22Rv1 (cell line): ENCODE results near the gene NIPA2.

Source experiments
- H3K27ac ChIP-seq: fragments of 450-650 bp; 2 replicates; pipeline ENCODE4 v1.5.1; 2017
- ZFX ChIP-seq: fragments of 450-650 bp; IDR thresholded peaks from 2 replicates; pipeline ENCODE4 v1.6.1; 2017; ENCODE audit warnings: antibody characterized with exemption, borderline replicate concordance
- TF ChIP-seq, protein P1 (sequence below): fragments of 450-650 bp; IDR thresholded peaks from 2 replicates; pipeline ENCODE4 v1.5.1; 2017; ENCODE audit warnings: mild to moderate bottlenecking

Gene NIPA2

GRCh38 chr15:22855791-22856190 is 17.3 kb downstream of the NIPA2 start:
- no peak for TF ChIP-seq ZFX
- TF ChIP-seq, protein P1, sequence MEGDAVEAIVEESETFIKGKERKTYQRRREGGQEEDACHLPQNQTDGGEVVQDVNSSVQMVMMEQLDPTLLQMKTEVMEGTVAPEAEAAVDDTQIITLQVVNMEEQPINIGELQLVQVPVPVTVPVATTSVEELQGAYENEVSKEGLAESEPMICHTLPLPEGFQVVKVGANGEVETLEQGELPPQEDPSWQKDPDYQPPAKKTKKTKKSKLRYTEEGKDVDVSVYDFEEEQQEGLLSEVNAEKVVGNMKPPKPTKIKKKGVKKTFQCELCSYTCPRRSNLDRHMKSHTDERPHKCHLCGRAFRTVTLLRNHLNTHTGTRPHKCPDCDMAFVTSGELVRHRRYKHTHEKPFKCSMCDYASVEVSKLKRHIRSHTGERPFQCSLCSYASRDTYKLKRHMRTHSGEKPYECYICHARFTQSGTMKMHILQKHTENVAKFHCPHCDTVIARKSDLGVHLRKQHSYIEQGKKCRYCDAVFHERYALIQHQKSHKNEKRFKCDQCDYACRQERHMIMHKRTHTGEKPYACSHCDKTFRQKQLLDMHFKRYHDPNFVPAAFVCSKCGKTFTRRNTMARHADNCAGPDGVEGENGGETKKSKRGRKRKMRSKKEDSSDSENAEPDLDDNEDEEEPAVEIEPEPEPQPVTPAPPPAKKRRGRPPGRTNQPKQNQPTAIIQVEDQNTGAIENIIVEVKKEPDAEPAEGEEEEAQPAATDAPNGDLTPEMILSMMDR: no peak
- H3K27ac ChIP-seq: peak overlapping the region; percentile 11; the same call in 1 of the 2 replicates

DNA sequence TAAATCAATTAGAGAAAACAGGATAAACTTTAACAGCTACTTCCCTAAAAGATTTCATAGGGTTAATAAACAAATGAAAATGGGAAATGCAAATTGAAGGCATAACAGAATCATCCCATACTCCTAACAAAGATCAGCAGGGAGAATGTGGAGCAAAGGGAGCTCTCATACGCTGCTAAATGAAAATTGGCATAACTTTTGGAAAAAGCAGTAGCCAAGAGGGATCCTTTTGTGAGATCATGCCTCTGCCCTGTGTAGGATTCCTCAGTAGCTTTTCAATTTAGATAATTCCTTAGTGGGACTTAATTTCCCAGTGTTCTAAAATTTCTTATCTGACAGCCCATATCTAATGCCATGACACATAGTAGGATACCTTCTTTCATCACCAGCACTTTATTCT is 18.2 kb downstream of the NIPA2 start:
- TF ChIP-seq, protein P1: no peak
- TF ChIP-seq ZFX: no peak
- no peak overlapping the region for H3K27ac ChIP-seq

GRCh38 chr15:22861161-22861560 is 22.7 kb downstream of the NIPA2 start:
- TF ChIP-seq ZFX: no peak
- peak overlapping the region; percentile 88 for H3K27ac ChIP-seq

- no peak for TF ChIP-seq ZFX
- TF ChIP-seq, protein P1: no peak
- no peak overlapping the region; the same call in 1 of the 2 replicates for H3K27ac ChIP-seq
Measured at GRCh38 chr15:22863356-22863755, 24.9 kb downstream of the NIPA2 start.

GRCh38 chr15:22866079-22866478 is 27.6 kb downstream of the NIPA2 start:
- no peak overlapping the region for H3K27ac ChIP-seq

DNA sequence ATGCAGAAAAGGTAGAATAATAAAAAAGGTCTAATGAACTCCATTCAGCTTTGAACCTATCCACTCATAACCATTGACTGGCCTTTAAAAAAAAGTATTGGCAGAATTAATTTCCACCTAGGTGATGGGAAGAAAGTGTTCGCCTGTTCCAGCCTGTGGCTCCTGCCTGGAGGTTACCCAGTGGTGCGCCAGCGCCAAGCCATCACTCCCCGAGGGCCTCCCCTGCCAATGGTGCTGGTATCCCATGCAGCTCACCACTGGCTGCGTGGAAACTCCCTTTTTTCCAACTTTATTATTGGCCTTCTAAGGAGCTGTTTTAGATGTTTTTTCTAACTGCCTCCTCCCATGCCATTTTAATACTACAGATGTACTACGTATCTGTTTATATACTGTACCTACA is 29.4 kb downstream of the NIPA2 start:
- peak overlapping the region; percentile 44 for H3K27ac ChIP-seq
- no peak for TF ChIP-seq ZFX
- TF ChIP-seq, protein P1: no peak

More at GRCh38 chr15:22866079-22866478, 27.6 kb downstream of the NIPA2 start:
- TF ChIP-seq ZFX: no peak

- TF ChIP-seq, protein P1: no peak
- no peak for TF ChIP-seq ZFX
- peak overlapping the region; percentile 44 for H3K27ac ChIP-seq
Measured at GRCh38 chr15:22868495-22868894, 30.0 kb downstream of the NIPA2 start.

GRCh38 chr15:22868928-22869327 is 30.5 kb downstream of the NIPA2 start:
- TF ChIP-seq, protein P1: no peak
- peak overlapping the region; percentile 44 for H3K27ac ChIP-seq

GRCh38 chr15:22869856-22870255 is 31.4 kb downstream of the NIPA2 start:
- no peak for TF ChIP-seq ZFX
- TF ChIP-seq, protein P1: no peak
- H3K27ac ChIP-seq: peak overlapping the region; percentile 44
